Stimulated activated CD8-positive, alpha-beta memory T cell treated with anti-CD3 and anti-CD28 coated beads, Interleukin-4, amount 100 ng/mL, for 24 hours (primary cell): Measurements from ENCODE around the gene PER2.
"Not testable (repeated sequence)": the region's sequence is repeated elsewhere in the genome, so short reads cannot be mapped to it uniquely, and the experiment has no call there.

Experiments used
- DNase-seq: peaks from one replicate; pipeline ENCODE4 v3.0.0-alpha.2; 2020; ENCODE audit warnings: low read depth

Gene PER2, protein sequence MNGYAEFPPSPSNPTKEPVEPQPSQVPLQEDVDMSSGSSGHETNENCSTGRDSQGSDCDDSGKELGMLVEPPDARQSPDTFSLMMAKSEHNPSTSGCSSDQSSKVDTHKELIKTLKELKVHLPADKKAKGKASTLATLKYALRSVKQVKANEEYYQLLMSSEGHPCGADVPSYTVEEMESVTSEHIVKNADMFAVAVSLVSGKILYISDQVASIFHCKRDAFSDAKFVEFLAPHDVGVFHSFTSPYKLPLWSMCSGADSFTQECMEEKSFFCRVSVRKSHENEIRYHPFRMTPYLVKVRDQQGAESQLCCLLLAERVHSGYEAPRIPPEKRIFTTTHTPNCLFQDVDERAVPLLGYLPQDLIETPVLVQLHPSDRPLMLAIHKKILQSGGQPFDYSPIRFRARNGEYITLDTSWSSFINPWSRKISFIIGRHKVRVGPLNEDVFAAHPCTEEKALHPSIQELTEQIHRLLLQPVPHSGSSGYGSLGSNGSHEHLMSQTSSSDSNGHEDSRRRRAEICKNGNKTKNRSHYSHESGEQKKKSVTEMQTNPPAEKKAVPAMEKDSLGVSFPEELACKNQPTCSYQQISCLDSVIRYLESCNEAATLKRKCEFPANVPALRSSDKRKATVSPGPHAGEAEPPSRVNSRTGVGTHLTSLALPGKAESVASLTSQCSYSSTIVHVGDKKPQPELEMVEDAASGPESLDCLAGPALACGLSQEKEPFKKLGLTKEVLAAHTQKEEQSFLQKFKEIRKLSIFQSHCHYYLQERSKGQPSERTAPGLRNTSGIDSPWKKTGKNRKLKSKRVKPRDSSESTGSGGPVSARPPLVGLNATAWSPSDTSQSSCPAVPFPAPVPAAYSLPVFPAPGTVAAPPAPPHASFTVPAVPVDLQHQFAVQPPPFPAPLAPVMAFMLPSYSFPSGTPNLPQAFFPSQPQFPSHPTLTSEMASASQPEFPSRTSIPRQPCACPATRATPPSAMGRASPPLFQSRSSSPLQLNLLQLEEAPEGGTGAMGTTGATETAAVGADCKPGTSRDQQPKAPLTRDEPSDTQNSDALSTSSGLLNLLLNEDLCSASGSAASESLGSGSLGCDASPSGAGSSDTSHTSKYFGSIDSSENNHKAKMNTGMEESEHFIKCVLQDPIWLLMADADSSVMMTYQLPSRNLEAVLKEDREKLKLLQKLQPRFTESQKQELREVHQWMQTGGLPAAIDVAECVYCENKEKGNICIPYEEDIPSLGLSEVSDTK (N-terminal part only)

DNA sequence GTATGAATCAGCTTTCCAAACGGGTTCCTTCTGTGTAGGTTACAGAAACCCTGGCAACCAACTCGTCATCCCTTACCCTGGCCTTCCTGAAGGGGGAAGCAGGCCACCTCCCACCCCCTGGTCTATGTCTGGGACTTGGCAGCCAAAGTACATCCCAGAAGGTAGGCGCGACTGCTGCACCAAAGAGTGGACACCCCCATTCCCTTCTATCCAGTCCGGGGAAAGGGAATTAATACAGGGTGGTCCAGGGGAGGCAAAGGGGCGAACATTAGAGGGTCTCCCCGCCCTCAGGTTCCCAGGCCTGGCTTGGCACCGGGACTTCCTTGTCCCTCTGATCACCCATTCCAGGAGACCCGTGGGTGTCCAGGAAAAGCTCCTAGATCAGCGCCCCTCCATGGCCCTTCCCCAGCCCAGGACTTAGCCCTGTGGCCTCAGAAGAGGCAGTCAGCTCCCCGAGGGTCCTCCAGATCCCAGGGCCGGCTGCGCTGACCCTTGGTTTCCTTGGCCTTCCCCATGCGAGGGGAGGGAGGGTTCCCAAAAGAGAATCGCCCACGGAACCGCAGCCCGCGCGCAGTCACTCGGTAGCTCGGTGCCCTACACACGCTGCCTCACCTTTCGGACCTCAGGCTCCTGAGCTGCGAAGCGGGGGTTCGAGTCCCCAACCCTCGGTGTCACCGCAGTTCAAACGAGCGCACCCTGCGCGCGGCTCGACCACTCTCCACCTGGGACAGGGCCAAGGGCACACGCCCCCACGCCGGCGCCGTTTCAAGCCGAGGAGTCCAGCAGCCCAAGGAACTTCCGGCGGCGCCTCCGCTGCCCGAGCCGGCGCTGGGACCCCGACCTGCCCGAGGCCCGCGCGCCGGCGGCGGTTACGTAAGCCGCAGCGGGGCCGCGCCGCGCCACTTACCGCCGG lies at the start of gene PER2:
Gene PER2 (minus strand): TSS at position 874 of the 913 bp plus-strand sequence. CDS start 10,674 bp downstream, outside the sequence.
- DNase-seq: peak; percentile 26

DNA sequence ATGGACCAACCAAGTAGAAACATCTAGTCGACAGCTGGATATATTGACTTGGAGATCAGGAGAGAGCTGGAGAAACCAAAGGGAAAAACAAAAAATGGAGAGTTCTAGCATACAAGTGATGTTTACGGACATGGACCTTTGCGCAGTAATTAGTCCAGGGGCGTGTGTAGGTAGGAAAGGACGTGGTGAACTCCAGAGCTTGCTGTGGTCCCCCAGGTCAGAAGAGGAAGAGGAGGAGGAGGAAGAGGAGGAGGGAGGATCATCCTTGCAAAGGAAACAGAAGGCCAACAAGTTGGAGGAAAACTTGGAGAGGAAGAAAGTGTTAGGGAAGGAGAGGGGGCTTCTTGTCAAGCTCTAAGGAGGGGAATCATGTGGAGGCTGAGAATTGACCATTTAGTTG lies 49.4 kb upstream of the PER2 start:
- no peak for DNase-seq

DNA sequence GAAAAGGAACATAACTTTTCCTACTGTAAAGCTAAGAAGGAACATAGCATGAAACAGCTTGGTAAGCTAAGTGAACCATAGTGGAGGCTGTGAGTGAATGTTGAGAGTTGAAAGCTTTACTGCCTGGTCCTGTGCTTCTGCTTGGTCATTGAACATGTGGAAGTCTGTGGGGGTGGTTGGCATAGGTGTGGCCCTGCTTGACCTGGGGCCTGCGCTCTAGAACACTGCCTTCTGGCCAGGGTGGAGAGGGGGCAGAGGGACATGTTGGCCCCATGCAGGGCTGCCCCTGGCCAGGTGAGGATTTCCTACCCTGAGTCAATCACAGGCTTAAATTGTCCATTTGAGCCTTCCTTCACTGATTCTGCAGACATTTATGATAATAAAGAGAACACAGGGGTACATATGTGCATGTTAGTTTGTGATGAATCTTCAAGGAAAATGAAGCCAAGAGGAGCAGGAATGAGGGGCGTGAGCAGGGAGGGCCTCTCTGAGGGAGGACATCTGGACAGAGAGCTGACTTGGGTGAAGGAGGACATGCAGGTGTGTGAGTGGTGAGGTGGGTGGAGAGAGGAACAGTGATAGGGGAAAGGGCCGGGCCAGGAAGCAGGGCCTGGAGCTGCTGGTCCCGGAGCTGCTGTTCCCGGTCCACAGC lies 48.5 kb upstream of the PER2 start:
- no peak for DNase-seq

DNA sequence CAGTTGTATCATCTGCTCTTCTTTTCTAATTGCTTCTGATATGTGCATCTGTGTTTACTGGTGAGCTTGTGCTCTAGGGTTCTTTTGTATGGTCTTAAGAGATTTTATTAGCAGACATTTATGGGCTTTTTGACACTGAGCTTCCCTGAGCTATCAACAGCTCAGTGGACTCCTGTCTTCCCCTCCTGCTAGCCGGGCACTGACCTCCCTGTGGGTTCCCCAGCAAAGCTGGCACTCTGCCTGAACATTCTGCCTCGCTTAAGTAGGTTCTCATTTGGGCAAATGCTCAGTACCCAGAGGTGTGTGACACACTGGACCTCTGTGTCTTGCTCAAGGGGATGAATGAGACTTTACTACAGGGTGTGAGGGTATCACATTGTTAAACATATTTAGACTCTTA lies 47.7 kb upstream of the PER2 start:
- DNase-seq: no peak

DNA sequence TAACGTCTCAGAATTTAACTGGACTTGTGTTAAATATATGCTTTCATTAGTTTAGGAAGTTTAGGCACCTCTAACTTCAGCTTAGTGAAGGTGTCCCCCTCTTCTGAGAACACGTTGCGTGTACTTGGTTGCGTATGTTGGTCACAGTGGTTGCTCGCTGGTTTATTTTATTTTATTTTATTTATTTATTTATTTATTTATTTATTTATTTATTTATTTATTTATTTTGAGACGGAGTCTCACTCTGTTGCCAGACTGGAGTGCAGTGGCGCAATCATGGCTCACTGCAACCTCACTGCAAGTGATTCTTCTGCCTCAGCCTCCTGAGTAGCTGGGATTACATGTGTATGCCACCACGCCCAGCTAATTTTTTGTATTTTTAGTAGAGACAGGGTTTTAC lies 47.2 kb upstream of the PER2 start:
- not testable (repeated sequence) for DNase-seq

DNA sequence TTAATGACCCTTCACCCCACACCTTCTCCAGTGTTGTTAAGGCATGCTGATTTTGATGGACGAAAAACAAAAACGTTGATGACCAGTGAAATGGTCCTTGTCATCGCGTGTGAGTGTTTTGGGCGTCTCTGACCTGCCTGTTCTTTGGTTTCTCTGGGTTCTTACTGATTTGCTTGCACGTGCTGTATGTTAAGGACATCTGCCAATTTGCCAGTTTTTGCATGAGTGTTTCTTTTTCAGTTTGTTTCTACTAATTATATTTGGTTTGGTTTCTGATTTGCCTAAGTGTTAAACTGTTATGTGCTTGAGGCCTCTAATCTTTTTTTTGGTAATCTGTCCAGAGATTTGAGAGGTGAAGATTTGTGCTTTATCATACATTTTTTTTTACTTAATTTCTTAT lies 46.5 kb upstream of the PER2 start:
- no peak for DNase-seq

DNA sequence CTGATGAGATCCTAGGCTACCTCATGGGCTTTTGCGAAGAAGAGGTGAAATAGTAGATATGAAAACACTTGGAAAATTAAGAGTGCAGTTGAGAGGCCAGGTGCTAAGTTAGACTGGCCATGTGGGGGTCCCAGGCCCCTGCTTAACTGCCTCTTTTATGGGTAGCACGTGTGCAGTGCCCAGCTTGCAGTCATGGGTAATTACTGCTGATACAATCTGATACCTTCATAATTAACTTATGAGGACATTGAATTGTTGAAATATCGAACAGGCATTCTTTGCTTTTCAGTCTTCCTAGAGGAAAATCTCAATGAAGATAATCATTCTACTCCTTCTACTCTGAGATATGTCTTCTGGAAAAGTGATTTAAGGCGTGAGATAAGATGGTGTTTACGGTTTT lies 43.5 kb upstream of the PER2 start:
- DNase-seq: no peak

DNA sequence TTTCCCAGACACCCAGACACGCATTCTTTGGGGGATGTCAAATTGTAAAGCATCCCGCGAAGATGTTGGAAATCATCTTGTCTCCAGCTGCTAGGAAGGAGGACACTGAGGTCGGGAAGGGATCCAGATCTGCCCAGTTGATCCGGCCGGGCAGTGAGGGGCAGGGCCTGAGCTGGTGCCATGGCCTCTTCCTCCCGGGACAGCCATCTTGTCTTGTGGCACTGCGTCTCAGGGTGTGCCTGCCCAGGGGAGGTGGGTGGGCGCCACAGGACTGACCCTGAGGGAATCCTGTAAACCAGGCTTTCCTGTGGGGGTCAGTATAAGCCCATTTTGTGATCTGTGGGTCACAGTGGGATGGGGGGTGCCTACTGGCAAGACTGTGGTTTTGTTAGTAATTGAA lies 42.0 kb upstream of the PER2 start:
- DNase-seq: no peak

DNA sequence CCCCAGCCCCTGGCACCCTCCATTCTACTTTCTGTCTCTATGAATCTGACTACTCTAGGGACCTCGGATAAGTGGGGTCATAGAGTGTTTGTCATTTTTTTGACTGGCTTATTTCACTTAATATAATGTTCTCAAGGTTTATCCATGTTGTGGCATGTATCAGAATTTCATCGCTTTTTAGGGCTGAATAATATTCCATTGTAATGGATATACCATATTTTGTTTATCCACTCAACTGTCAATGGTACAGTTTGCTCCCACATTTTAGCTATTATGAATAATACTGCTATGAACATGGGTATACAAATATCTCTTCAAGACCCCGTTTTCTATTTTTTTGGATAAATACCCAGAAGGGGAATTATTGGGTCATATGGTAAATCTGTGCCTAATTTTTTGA lies 39.3 kb upstream of the PER2 start:
- DNase-seq: no peak

DNA sequence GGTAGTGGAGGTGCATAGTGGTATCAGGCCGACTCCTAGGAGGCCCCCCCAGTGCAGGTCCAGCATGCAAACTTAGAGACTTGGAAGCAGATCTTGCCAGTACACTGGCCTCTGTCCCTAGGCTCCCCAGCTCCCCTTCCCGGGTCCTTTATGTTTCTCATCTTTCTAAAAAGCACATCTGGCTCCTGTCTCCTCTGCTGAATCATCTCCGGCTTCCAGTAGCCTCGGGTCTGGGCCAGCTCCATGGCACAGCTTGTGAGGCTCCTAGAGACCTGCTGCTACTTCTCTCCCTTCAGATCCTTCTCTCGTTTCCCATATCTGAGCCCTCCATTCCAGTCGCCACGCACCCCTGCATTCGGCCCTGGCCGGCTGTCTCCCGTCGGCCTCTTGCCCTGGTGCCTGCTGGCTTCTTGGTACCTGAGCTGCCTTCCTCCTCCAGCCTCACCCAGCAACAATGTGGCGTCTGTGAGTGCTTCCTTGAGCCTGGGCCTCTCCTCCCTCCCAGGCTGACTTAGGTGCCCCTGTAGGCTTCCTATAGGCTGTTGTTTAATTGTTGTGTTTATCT lies 38.5 kb upstream of the PER2 start:
- DNase-seq: no peak

DNA sequence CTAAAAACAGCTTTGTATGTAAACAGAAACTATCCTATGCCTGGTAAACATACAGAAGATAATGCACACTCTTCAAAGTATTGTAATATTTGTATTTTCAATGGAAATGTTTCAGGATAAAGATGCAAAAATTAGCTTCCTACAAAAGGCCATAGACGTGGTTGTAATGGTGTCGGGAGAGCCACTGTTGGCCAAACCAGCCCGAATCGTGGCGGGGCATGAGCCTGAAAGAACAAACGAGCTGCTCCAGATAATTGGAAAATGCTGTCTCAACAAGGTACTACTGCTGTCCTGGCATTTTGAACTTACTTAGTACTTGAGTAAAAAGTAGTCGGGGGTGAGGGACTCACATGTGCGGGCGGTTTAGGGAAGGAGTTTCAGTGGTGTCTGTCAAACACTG lies 37.3 kb upstream of the PER2 start:
- no peak for DNase-seq

DNA sequence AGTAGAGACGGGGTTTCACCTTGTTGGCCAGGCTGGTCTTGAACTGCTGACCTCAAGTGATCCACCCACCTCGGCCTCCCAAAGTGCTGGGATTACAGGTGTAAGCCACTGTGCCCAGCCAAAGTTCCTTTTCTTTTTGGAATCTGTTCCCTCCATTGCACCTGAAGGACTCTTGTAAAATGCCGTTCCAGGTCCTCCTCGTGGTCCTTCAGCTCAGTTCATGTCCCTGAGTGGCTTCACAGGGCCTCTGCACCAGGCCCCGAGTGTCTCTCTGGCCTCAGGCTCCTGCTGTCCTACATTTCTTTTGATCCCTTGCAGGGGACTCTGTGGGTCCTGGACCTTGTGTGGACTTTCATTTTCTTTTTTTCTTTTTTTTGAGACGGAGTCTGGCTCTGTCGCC lies 35.8 kb upstream of the PER2 start:
- DNase-seq: not testable (repeated sequence)

DNA sequence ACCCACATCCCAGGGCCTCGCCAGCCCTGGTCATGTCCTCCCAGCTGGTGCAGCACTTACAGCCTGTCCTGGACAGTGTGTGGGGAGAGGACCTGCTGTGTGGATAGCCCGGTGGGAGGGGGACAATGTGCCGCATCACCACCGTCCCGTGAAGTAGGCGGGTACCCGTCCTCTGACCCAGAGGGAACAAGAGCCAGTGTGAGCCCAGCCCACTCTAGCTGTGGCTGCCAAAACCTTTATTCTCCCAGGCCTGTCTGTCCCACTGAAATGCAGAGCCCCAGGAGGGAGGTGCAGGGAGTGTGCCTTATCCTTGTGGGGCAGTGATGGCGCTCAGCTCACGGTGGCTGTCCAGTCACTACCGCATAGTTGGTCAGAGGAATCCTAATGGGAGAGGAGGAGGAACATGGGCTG lies 33.6 kb upstream of the PER2 start:
- no peak for DNase-seq

DNA sequence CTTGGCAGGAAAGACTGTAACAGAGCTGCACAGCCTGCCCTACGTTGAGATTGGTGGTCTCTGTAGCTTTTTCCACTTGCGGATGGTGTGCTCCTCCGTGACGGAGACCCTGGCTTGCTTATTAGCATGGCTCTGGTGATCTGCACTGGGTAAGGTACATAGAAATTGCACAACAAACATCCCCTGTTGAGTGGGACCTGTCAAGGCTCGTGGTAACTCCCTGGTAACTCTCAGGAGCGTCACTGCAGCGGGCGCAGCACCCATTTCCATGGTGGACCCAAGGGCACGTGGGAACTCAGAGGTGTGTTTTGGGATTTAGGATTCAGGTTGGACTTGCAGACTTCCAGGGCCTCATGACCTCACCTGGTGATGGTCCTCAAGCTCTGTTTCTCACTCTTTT lies 33.1 kb upstream of the PER2 start:
- no peak for DNase-seq

DNA sequence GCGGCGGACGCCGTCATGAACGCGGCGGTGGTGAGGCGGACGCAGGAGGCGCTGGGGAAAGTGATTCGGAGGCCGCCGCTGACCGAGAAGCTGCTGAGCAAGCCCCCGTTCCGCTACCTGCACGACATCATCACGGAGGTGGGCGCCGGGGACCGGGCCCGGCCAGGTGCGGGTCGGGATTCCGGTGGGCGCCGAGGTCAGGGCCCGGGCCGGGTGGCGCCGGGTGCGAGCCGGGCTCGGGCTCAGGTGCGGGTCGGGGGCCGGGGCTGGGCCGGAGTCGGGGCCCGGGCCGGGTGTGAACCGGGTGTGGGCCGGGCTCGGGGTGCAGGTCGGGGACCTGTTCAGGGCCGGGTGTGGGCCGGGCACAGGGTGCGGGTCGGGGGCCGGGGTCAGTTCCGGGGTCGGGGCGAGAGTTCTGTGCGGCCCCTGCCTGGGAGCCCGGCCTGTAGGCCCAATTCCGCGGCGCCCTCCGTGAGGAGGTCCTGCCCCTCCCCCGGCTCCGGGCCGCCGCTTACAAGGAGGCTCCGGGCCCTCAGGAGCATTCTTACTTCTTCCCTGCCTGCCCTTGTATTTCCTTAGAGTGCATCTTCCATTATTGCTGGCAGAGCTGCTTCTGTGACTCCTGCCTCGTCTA lies 32.4 kb upstream of the PER2 start:
- no peak for DNase-seq

DNA sequence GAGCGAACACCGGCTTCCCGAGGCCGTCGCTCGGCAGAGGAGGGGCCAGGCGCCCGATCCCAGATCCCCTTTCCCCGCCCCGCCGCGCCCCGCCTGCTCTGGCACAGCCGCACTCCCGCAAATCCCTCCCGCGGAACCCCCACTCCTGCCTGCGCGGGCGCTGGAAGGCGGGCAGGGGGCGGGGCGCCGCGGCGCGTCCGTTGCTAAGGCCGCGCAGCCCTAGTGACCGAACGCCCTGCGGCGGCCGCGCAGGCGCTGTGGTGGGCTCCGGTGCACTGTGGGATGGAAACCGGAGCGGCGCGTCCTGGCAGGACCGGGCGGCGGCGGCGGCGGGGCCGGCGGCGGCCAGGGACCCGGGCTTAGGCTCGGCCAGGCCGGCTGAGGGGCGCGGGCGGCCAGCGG lies 31.8 kb upstream of the PER2 start, which contains the start of gene TRAF3IP1:
Gene TRAF3IP1 (plus strand): TSS at position 273 of the 402 bp plus-strand sequence. CDS start 145 bp downstream, outside the sequence.
- DNase-seq: peak; percentile 83

DNA sequence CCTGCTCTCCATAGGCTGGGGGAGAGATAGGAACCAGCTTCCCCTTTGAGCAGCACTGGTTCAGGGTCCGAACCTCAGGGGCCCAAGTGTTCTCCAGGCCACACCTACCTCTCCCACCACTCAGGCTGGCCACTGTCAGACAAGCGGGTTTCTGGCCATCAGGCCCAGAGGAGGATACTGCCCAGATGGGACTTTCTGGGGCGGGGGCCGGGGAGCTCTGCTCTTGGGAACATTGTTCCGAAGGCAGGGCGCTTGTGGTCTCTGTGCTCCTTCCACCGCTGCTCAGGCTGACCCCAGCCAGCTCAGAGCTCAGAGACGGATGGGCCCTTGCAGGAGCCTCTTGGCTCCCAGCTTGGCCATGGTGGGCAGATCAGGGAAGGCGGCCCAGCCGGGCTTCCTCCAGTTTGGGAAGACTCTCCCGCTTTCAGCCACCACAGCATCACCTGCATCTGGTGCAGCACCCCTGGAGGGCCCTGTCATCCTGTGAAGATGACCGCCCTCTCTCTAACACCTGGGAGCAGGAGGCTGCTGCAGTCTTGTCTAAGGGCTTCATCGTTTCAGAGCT lies 26.7 kb upstream of the PER2 start:
- no peak for DNase-seq

DNA sequence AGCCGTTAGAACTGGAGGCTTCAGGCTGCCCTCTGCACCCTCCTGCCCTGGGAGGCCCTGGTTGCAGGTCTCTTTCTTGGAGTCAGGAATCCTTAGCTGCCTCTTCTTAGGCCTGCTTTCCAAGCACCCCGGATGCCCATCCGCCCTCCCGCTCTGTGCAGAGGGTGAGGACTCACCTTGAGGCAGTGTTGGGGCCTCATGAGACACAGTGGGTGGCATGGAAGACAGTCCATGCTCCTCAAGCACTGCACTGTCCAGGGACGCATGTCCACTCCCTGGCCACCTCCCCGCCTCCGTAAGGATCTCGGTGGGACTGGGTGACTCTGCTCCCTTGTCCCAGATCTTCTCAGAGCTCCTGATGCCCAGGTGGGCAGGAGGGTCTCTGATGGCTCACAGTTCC lies 26.2 kb upstream of the PER2 start:
- DNase-seq: no peak

DNA sequence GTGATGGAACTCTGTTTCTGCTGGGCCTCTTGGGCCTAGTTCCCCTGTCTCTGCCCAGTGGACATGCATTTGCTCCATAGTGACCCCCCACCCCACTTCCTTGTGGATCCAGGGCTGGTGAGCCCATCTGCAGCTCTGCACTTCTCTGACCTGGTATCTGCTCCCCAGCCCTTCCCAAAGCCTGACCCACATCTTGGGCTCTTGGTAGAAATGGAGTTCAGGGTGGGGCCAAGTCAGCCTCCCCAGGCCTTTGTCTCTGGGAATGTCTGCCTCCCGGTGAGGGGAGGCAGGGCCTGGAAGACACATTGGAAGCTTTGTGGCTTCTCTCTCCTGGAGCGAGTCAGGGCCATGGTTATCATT lies 25.6 kb upstream of the PER2 start:
- DNase-seq: no peak
